ENCODE results near the gene NRXN3.

The NRXN3 gene

DNA sequence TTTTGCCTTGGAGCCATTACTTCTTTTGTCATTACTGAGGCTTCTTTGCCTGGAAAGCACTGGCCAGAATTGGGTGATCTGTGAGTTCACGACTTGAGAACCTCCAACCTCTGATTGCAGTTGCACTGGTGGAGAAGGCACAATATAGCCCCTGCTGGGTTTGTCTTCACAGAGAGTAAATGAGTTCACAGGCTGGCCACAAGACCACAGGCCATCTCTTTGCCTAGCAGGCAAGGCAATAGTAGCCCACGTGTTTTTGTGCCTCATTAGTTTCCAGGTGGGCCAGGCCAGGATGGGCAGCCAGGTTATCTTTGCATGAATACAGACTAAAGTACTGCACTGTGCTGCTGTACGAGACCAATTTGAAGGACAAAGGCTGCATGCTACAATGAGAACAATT, 468.8 kb downstream of the NRXN3 start:
- TF ChIP-seq, protein P1, sequence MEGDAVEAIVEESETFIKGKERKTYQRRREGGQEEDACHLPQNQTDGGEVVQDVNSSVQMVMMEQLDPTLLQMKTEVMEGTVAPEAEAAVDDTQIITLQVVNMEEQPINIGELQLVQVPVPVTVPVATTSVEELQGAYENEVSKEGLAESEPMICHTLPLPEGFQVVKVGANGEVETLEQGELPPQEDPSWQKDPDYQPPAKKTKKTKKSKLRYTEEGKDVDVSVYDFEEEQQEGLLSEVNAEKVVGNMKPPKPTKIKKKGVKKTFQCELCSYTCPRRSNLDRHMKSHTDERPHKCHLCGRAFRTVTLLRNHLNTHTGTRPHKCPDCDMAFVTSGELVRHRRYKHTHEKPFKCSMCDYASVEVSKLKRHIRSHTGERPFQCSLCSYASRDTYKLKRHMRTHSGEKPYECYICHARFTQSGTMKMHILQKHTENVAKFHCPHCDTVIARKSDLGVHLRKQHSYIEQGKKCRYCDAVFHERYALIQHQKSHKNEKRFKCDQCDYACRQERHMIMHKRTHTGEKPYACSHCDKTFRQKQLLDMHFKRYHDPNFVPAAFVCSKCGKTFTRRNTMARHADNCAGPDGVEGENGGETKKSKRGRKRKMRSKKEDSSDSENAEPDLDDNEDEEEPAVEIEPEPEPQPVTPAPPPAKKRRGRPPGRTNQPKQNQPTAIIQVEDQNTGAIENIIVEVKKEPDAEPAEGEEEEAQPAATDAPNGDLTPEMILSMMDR (IDR thresholded peaks at IDR 0.05; ENCODE audit: low read depth, low read length): no peak

DNA sequence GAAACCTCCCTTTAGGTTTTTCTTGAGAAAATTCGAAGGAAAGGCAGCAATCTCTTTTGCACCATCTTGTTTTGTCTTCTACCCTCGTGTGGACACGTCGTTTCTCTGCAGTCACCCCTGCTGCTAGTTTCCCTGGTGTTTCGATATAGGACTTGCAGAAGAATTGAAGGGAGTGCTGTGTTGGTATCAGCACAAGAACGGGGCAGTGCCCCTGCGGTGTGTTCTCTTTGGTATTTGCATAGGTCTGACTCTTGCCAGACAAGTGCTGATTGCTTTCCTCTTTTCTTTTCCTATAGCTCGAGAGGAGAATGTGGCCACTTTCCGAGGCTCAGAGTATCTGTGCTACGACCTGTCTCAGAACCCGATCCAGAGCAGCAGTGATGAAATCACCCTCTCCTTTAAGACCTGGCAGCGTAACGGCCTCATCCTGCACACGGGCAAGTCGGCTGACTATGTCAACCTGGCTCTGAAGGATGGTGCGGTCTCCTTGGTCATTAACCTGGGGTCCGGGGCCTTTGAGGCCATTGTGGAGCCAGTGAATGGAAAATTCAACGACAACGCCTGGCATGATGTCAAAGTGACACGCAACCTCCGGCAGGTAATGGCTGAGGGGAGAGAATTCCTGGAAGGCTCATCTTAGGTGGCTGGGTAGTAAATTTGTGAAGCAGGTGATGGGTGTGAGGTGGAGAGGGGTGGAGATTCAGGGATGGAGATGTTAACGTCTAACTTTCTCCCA, 474.8 kb downstream of the NRXN3 start:
- H3K4me3 ChIP-seq (ENCODE audit: low read depth, low read length): no peak overlapping the region
- TF ChIP-seq, protein P1 (IDR thresholded peaks at IDR 0.05; ENCODE audit: low read depth, low read length): no peak

More for the DNA sequence above, 468.8 kb downstream of the NRXN3 start:
- no peak overlapping the region for H3K4me3 ChIP-seq (ENCODE audit: low read depth, low read length)

DNA sequence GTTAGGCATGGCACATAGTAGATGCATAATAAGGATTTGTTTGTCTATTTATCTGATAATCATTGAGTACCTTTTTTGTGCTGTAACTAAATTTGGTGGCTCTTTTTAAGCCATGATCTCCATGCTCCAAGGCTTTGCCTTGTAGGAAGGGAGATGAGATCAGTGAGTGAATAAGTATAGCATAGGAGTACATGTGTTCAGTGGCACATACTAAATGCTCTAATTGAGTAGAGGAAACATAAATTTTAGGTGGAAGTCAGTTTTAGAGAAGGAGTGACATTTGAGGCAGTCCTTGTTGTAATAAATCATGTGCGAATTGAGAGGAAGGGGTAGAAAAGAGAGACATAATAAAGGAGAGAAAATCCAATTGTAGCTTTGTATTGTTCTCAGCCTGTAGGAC, 482.6 kb downstream of the NRXN3 start:
- TF ChIP-seq, protein P1 (IDR thresholded peaks at IDR 0.05; ENCODE audit: low read depth, low read length): no peak

DNA sequence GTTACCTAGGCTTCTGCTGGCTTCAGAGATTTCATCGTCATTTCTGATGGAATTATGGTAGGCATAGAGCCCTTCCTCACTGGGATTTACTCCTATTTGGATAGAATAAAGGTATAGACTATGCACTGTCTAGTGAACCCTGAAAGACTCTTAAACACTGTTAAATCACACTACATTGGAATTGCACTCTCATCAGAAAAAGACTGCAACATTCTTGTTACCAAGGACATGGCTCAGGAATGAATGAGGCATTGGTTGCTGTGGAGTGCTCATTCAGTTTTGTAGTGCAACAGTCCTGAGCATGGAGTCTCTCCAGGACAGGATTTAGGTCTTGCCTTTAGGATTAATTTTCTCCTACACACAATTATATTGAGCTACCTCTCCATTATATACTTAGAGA, 483.0 kb downstream of the NRXN3 start:
- TF ChIP-seq, protein P1 (IDR thresholded peaks at IDR 0.05; ENCODE audit: low read depth, low read length): no peak
- H3K4me3 ChIP-seq (ENCODE audit: low read depth, low read length): no peak overlapping the region

More for the DNA sequence above, 482.6 kb downstream of the NRXN3 start:
- no peak overlapping the region for H3K4me3 ChIP-seq (ENCODE audit: low read depth, low read length)

DNA sequence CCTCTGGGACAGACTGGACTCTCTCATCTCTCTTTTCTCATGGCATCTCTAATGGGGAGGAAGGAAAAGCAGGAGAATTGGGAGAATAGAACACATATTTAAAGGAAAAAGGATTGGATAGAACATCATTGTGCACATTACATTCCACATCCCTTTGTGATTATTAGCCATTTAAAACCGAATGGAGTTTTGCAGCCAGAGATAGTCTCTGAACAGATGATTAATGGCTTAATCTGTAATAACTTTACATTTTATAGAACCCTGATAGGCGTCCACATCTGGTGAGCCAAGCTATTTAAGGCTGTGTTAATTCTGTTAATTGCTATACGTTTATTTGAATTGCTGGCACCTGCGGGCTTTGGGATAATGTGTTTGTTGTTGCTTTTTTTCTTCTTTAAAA, 487.3 kb downstream of the NRXN3 start:
- no peak overlapping the region for H3K4me3 ChIP-seq (ENCODE audit: low read depth, low read length)
- TF ChIP-seq, protein P1 (IDR thresholded peaks at IDR 0.05; ENCODE audit: low read depth, low read length): no peak

DNA sequence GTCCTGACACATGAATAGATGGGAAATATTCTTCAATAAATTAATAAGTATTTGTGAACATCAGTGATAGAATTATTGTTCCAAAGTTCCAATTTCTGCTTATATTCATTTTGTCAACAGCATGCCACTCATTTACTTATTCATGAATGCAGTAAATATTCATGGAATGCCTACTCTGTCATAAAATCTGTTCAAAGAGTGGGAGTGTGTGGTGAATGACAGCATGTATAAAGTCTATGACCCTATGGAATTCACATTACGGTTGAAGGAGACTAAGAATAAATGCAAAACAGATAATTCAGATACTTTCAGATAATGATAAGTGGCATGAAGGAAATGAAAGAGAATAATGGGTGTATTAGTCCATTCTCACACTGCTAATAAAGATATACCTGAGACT, 494.7 kb downstream of the NRXN3 start:
- H3K4me3 ChIP-seq (ENCODE audit: low read depth, low read length): no peak overlapping the region
- TF ChIP-seq, protein P1 (IDR thresholded peaks at IDR 0.05; ENCODE audit: low read depth, low read length): no peak

DNA sequence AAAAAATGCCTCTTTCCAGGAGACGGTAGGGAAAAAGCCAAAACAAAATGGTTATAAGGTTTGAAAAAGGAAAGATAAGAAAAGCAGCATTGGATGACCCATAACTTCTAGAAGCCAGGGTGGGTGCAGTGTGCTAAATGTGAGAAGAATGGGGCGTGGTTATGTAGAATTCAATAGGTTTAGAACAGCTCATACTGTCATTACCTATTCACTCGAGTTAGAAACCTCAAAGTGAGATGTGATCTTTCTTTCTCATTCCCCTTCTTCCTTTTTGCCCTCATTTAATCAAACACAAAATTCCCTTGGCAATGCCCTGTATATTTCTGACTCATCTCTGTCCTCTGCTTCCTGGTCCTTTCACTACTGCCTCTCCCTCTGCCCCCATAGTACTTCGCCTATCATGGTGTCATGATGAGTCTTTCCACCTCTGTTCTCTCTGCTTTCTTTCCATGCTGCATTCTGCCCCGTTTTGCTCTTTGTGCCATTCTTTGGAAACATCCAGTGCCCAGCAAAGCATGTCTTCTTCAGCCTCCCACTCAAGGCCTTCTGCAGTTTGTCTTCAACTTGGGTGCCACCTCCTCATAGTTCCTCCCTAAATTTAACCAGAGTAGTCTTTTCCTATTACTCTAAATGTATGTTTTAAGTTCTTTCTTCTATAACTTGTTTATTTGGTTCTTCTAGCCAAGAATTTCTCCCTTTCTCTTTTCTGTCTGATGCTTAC, 496.3 kb downstream of the NRXN3 start:
- TF ChIP-seq, protein P1 (IDR thresholded peaks at IDR 0.05; ENCODE audit: low read depth, low read length): no peak
- no peak overlapping the region for H3K4me3 ChIP-seq (ENCODE audit: low read depth, low read length)

Data from WI38 (cell line).